HK-2 (cell line): ENCODE measurements around the gene CCDC43.
"Not testable (repeated sequence)": the region's sequence is repeated elsewhere in the genome, so short reads cannot be mapped to it uniquely, and the experiment has no call there.

Experiments
- DNase-seq: peaks from one replicate; pipeline ENCODE4 v3.0.0-alpha.2; 2018; ENCODE audit not compliant: unreplicated experiment

CCDC43 gene

DNA sequence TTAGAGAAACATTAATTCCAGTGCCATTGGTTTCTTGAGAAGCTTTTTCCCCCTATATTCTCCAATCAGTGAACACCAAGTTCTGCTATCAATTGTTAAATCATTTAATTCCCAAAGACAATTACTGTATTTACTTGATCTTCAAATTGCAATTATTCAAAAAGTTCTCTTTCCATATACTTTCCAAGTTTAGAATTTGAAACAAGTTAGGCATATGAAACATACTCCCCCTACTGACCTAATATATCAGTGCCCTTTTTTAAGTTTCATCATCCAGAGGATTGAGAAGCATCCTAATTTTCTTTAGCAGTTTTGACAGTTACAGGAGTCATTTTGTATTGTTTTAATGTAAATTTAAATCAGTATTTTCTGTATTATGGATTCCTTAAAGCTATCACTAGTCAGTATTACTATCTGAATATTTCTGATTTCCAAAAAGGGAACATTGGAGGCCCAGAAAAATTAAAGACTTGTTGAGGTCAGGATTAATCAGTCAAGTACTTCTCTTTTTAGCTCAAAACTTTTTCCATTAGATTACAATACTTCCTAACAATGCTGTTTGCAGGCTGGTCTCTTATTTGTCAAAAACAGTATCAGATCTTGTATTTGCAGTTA, 17.0 kb downstream of the CCDC43 start:
- DNase-seq, result no peak

DNA sequence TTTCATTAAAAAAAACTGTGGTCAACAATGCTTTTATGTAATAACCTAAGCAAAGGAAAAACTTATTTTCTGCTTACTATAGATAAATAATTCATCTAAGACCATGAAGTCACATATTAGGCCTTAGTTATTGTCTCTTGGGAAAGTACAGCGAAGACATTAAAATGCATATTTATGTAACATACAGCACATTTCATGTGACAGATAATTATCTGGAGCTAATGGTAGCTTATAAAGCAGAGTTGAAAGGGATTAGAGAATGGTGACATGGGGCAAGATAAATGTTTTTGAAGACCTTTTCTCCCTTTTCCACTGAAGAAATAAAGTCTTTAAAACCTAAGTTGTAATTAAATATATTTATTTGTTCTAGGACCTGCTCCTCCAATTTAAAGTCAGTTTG, 23.6 kb downstream of the CCDC43 start:
- no peak for DNase-seq

DNA sequence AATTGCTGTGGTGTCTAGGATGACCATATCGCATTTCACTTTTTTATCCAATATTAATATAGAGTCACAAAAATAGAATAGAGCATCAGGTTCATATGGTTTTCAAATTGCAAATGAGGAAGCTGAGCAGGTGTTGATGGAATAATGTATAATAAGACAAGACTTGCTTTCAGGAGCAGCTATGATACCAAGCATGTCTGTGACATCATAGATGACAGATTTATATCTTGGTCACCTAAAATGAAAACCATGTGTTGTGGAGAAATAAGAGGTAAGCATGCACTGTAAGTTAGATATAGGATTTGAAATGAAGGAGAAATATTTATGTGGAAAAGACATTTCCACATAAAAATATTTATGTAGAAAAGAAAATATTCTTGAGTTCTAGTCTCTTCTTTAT, 24.7 kb downstream of the CCDC43 start:
- no peak for DNase-seq

DNA sequence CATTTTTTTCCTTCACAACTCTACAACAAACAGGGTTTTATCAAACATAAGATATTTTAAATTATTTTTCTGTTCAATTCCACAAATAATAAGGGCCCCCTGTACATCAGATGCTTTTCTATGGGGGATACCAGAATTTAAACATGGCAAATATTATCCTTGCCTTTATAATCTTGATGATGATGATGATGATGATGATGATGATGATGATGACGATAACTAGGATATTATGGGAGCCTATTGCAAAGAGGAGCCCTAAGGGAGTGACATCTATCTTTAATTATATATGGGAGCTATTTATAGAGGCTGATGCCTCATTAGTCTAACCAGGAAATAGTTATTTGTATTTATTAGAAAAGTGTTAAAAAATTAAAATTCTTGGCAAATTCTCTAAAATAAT, 26.5 kb downstream of the CCDC43 start:
- no peak for DNase-seq

DNA sequence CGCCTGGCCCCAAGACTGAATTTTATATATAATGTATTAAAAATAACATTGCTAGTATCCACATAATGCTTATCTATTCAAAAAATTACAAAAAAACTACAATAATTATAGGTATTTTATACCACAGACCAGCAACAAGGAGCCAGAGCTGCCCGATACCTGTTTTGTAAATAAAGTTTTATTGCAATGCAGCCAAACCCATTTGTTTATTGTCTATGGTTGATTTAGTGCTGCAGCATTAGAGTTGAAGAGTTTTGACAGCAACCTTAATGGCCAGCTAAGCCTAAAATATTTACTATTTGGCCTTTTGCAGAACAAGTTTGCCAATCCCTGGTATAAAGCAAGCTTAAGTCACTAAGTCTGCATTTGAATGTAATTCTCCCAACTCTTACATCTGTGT, 27.7 kb downstream of the CCDC43 start:
- DNase-seq, result no peak

DNA sequence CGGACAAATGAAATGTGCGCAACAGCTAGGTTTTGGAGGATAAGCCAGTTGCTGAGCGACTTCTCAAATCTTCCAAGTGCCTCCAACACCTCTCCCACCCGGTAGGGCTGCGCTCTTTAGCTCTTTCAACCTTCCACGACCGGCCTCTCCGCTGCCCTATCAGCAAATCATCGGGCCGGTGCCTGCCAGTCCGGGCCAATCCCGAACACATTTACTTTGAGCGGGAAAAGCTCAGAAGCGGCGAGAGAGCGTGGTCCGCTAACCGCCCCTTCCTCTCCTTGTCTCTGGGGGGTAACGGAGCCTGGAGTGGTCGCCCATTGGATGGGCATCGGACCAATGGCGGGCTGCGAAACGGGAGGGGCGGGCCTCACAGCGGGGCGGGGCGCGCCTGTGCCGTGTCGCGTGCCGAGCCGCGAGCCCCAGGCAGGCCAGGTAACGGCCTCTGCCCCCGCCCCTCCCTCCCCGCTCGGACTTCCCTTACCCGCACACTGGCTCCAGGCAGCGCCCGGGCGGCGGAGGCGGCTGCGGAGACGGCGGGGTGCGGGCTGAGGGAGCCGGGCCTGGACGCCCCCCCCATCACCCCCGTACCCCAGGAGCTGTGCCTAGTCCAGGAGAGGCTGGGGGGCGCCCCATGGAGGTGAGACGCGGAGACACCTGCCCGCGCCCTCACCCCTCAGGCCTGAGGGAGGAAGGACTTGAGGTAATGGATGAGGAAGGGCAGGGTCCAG, 33.4 kb downstream of the CCDC43 start, which contains the start of gene MEIOC:
TSS of gene MEIOC (plus strand) at position 486 of the 728 bp plus-strand sequence. CDS start at position 632, 146 bp downstream.
- DNase-seq, result peak; percentile 78

DNA sequence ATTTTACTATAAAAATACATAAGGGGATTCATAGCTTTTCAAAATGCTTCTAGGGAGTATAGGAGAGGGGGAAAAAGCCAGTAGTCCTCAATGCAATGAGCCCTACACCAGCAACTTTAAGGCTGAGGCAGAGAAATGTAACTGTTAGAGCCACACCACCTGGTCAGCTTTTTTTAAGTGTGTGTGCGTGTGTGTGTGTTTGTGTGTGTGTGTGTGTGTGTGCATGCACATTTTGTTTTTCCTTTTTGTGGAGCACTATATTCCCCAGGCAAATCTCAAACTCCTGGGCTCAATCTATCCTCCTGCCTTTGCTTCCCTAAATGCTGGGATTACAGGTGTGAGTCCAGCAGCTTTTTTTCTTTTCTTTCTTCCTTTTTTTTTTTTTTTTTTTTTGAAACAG, 35.6 kb downstream of the CCDC43 start:
- no peak for DNase-seq

DNA sequence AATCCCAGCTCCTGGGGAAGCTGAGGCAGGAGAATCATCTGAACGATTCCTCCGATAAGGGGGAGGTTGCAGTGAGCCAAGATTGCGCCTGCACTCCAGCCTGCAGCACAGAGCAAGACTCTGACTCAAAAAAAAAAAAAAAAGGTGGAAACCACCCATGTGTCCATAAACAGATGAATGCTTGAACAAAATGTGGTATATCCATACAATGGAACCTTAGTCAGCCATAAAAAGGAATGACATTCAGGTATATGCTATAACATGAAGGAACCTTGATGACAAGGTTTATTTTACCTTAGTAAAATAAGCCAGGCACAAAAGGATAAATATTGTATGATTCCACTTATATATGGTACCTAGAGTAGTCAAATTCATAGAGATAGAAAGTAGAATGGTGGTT, 36.2 kb downstream of the CCDC43 start:
- DNase-seq, result no peak

DNA sequence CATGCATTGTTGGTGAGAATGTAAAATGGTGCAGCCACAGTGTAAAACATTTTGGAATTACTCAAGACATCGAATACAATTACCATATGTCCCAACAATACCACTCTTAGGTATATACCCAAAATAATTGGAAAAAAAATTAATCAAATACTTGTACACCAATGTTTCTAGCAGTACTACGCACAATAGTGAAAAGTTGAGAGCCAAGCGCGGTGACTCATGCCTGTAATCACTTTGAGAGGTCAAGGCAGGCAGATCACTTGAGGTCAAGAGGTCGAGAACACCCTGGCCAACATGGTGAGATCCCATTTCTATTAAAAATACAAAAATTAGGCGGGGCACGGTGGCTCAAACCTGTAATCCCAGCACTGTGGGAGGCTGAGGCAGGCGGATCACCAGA, 36.8 kb downstream of the CCDC43 start:
- no peak for DNase-seq

DNA sequence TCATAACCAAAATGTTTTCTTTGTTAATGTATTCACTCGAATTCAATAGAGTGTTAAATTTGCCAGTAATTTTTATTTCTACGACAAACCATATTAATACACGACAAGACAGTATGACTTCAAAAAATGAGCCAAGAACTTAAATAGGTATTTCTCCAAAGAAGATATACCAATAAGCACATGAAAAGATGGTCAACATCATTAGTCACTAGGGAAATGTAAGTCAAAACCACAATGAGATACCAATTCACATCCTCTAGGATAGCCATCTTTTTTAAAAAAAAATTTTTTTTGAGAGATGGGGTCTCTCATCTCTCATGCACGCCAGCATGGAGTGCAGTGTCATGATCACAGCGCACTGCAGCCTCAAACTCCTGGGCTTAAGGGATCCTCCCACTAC, 38.3 kb downstream of the CCDC43 start:
- no peak for DNase-seq

DNA sequence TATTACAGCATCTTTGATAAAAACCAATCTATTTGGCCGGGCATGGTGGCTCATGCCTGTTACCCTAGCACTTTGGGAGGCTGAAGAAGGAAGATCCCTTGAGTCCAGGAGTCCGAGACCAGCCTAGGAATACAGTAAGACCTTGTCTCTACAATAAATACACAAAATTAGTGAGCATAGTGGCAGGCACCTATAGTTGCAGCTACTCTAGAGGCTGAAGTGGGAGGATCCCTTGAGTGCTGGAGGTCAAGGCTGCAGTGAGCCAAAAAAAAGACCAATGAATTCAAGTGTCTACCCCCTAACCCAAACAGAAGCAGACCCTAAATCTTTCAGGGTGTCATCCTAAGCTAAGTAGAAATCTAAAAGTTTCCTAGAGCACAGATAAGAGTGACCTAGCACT, 40.6 kb downstream of the CCDC43 start:
- DNase-seq, result no peak

DNA sequence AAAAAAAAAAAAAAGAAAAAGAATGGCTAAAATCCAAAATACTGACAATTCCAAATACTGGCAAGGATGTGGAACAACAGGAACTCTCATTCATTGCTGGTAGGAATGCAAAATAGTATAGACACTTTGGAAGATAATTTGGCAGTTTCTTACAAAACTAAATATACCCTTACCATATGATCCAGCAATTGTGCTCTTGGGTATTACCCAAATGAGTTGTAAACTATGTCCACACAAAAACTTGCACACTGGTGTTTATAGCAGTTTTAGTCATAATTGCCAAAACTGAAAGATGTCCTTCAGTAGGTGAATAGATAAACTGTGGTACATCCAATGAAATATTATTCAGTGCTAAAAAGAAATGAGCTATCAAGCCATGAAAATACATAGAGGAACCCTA, 41.8 kb downstream of the CCDC43 start:
- DNase-seq, result no peak

DNA sequence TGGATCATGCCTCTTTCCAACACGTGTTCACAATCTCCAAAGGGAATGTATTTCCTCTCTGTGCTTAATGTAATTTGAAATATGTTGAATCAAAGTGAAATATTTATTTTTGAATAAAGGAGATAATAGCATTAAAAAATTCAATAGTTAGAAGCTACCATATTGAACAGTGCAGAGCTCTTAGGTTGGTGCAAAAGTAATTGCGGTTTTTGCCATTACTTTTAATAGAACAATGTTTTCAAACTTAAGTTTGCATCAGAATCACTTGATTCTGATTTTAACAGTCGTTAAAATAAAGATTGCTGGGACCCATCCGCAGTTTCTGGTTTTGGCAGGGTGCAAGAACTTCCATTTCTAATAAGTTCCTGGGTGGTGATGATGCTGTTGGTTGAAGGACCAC, 43.3 kb downstream of the CCDC43 start:
- no peak for DNase-seq

DNA sequence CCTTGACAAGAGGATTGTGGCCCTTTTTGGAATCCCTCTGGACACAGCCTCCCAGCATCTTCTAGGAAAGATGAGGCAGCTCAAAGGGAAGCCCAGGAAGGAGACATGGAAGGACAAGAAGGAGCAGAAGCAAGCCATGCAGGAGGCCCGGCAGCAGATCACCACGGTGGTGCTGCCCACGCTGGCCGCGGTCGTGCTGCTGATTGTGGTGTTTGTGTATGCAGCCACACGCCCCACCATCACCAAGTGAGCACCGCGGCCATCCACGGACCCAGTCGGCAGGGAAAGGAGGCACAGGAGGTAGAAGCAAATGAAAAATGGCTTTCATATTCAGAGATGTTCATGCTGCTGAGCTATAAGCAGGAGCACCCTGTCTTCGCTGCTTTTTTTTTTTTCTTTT, 44.2 kb downstream of the CCDC43 start:
- DNase-seq, result no peak

DNA sequence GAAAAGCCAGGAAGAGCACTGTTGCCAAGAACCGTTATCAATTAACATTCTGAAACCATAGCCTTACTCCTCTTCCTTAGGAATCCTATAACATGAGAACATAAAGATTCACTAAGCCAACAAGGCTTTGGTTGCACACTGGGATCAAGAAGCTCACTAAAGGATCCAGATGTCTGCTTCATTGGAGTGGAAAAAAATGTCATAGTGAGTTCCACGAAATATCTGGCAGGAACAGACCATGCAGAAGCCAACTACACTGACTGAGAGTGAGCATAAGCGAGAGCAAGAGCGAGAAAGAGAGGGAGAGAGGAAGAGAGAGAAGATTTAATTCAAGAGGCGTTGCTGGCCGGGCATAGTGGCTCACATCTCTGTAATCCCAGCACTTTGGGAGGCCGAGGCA, 46.7 kb downstream of the CCDC43 start:
- DNase-seq, result no peak

DNA sequence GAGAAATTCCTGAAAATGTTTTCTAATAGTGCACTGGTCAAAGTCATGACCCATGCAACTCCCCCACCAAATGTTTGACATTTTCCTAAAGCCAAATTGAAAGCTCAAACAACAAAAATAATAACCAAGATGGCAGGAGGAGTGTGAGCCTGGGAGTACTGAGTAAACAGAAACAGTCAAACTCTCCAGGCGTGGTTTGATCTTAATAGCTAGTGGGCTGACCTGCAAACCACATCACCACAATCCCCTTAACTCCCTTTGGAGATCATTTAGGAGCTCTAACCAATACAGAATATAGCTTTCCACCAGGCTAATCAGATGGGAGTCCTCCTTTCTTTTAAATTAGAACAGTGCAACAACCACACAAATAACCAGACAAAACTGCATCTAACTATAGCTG, 52.5 kb downstream of the CCDC43 start:
- DNase-seq, result no peak

DNA sequence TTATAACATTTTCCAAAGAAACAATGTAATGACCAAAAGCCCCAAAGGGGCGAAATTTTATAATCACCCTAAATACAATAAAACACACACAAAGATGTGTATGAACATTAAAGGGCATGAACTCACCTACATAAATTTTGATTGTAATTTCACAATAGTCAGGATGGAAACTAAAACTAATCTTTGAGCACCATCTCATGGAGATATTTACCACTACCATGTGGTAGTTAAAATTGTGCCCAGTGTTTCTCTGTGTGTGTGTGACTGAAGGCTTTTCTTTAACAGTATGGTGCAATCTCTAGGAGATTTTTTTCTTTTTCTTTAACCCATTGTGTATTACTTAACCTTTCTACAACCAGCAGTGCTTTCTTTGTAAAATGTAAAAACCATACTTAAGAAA, 53.0 kb downstream of the CCDC43 start:
- no peak for DNase-seq

DNA sequence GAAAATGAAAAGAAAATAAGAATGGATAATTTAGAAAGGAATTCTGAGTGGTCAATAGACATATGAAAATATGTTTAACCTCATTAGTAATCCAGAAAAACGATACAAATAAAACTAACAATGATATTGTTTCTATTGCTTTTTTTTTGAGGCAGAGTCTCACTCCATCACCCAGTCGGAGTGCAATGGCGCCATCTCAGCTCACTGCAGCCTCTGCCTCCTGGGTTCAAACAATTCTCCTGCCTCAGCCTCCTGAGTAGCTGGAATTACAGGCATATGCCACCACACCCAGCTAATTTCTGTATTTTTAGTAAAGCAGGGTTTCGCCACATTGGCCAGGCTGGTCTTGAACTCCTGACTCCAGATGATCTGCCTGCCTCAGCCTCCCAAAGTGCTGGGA, 55.2 kb downstream of the CCDC43 start:
- not testable (repeated sequence) for DNase-seq

DNA sequence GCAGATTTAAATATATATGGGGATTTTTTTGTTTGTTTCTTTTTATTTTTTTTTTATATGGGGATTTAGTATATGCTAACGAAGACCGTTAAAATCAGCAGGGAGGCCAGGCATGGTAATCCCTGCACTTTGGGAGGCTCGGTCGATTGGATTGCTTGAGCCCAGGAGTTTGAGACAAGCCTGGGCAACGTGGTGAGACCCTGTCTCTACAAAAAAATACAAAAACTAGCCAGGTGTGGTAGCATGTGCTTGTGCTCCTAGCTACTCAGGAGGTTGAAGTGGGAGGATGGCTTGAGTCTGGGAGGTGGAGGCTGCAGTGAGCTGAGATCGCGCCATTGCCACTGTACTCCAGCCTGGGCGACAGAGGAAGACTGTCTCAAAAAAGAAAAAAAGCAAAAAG, 55.6 kb downstream of the CCDC43 start:
- DNase-seq, result no peak

DNA sequence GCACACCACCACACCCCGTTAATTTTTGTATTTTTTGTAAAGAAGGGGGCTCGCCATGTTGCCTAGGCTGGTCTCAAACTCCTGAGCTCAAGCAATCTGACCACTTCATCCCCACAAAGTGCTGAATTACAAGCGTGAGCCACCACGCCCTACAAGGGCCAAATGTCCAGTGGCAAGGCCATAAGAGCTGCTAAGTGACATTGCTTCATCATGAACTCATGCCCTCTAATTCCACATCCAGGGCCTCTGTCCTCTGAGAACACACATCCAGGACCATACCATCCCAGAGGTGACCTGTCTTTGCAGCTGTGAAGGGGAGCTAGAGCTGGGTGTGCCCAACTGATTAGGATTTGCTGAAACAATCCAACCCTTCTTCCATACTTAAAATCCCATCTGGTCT, 58.9 kb downstream of the CCDC43 start:
- DNase-seq, result no peak

DNA sequence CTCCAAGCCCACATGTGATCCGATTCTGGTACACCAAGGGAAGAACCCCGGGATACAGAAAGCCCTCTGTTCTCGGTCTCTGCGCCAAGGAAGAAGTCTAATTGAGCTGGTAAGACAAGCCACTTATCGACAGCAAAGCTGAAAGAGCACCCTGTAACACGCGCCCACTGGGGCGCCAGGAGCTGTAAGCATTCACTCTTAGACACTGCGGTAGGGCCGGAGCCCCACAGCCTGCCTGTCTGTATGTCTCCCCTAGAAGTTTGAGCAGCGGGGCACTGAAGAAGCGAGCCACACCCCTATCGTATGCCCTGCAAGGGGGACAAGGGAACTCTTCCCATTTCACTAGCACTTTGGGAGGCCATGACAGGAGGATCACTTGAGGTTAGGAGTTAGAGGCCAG, 60.3 kb downstream of the CCDC43 start:
- DNase-seq, result no peak

DNA sequence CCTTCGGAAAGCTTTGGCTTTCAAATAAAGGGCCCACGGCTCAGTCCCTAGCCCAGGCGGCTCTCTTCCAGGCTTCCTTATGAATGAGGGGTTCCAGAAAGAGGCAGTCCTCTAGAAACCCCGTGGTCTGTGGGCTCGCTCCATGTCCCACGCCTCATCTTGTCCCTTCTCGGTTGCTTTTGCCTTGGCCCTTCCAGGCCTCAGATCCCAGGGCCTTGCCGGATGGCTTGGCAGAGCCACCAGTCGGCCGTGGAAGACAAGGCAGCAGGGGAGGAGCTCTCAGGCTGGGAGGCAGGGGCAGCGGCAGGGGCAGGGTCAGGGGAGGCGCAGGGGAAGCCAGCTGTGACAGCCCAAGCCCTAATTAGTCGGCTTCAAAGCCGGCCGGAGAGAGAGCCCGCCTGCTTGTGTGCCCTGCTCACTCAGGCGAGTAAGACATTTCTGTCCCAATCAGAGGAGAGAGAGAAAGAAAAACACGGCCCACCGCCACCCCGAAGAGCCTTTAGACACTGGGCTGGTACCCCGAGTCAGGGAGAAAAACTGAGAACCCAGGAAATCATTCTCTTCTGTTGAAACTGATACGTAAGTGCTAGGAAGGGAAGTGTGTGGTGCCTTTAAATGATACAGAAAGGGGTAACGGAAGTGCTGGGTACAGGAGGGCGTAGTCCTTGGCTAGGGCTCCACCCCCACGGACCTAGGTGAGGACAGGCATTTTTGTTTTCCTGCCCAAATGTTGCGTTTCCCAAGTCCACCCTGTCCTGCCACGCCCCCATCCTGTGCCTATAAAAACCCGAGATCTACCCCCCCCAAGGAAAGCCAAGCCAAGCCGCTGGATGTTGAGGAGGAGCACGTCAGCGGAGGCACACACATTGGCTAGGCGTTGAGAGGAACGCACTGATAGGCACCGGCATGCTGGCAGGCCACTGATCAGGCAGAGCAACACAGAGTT, 61.1 kb downstream of the CCDC43 start:
- peak; percentile 86 for DNase-seq
